Activated CD4-positive, alpha-beta T cell treated with anti-CD3 and anti-CD28 coated beads, Interleukin-2, amount 50 U/mL, for 1 hour (primary cell): ENCODE measurements around the gene DLD.
"Not testable (repeated sequence)": the region's sequence is repeated elsewhere in the genome, so short reads cannot be mapped to it uniquely, and the experiment has no call there.

Source experiments
- DNase-seq: peaks from one replicate; pipeline ENCODE4 v3.0.0-alpha.2; 2020

The DLD gene

DNA sequence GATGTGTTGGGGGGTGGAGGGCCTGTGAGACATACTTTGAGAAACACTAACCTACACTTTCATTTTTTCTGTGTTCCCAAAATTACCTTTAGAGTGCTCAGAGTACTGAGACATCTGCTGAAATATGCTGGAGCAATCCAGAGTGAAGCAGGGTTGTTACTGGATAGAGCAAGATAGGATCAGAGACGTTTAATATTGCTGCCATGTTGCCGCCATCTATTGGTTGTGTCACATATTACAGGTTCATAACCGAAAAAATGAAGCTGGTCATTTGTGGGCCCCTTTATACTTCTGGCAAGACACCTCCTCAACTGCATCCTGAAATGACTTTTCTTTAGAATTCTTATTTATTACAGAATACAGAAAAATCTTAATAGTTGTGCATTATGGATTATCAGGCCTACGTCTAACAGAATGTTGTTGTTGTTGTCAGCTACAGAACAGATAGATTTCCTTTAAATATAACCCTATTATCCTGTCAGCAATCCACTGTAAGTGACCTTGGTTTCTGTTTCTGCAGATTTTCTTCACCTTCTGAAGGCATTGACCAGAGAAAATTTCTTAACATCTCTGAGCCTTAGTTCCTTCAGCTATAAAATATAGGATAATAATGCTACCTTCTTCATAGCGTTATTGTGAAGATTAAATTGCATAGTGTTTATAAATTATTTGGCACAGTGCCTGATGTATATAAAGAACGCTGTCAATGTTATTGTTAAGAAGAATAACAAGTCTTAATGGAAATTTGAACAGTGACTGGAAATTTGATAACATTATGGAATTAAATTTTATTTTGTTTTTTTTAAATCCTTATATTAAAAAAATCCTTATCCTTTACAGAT is 16.2 kb upstream of the DLD start:
- peak; percentile 20 for DNase-seq

DNA sequence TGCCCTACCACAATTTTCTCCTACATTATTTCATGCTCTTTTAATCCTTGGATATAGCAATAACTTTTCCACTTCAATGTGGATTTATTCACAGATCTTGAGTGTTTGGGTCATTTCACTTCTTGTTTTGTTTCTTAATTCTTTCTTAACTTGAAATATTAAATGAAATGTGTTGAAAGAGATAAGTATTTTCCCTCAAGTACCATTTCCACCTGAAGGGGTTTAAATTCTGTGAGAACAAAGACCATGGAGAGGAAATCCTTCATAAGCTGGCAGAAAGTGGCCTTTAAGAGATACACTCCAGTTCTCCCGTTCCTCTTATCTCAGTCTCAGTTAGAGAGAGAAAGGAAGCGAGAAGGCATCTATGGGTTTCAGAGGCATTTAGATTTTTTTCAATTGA is 14.1 kb upstream of the DLD start:
- DNase-seq = no peak

DNA sequence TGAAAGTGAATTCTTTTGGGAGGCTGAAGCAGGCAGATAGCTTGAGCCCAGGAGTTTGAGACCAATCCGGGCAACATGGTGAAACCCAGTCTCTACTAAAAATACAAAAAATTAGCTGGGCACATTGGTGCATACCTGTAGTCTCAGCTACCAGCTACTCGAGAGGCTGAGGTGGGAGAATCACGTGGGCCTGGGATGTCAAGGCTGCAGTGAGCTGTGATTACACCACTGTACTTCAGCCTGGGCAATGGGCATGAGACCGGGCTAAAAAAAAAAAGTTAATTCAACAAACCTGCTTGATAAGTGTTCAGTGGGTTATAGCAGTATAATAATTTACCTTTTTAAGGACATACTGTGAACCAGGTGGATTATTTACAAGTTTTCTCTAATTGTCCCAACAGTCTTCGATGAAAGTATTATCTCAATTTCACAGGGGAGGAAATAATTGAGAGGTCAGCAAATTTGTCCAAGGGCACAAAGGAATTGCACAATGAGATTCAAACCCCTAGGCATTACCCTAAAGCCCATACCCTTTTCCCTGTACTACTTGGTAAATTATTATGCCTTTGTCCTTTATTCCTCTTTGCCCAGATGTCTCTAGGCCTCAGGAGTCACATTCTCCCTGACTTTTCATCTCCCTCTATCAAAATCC is 13.1 kb upstream of the DLD start:
- no peak for DNase-seq

DNA sequence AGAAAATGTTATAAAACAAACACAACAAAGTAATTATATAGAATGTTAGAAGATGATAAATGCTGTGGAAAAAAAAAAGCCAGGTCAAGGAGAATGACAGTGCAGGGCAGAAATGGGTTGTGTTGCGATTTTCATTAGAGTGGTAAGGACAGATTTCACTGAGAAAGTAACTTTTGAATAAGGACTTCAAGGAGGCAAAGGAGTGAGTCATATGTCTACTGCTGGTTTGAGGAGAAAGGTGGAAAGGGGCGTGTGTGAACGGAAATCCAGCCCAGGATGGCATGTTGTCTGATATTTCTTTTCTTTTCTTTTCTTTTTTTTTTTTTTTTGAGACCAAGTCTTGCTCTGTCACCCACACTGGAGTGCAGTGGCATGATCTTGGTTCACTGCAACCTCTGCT is 12.3 kb upstream of the DLD start:
- no peak for DNase-seq

DNA sequence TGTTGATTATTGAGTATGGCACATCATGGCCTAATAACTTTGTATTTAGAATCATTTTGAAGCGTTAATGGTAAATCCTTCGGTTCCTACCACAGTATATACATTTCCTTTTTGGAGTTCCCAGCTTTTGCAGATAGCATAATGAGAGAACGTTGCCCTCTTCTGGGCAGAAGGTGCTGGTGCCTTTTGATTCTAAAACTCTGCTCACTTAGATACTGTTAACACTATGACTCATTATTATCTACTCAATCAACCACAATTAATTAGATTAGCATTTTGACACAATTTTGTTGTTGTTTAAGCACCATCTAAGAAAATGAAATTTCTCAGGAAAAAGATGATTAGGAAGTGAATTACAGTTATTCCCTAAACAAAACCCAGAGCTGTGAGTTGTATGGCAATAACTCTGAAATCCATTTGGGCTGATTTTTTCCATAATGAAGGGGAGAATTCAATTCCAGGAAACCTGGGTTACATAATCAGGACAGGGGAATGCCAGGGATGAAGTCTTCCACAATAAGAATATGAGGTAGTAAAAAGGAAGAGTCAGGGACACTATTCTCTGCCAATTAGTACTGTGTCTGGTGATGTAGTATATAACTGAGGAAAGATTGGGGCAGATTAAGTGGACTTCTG is 11.5 kb upstream of the DLD start:
- peak; percentile 18 for DNase-seq

DNA sequence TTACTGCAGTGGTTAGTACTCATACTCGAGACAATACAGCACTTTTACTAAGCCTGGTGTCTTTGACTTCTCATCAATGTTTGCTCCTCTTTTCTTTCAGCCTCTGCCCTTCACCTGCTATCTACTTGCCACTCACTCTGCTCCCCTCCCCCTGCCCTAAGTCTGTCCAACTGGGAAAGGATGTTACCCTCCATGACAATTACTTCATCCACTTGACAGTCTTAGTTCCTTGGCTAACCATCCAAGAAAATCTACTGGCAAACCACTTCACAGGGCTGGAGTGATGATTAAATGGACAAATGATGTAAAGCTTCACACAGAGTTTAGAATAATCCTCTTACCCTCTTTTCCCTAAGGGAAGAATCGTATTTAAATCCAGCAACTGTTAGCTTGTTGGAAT is 8.2 kb upstream of the DLD start:
- no peak for DNase-seq

DNA sequence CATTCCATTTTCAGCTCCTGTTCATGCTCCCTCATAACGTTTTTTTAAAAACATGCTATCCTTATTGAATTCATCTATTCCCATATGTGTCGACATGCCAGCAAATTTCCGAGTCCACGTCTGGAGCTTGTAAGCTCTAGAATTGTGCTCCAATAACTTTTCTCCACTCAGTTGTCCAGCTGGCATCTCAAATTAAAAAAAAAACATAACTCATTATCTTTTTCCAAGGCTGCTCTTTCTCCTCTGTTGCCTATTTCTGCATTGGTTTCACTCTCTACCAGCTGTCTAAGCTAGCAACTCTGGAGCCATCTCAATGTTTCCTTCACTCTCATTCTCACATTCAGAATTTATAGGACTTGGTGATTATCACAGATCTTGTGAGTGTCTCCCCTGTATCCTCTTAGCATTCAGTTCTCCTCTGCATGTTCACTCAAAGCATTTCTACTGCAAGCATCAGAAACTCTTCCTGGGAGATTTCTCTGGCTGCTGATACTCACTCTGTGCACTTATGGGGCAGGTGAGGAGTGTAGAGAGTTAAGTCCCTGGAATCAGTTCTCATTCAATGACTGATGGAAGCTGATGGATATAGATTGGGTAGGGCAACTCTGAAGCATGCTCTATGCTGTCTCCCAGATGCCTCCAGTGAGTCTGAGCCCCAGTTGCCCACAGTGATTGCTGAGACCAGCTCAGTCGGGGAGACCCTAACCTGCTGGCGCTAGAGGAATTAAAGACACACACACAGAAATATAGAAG is 6.7 kb upstream of the DLD start:
- no peak for DNase-seq

DNA sequence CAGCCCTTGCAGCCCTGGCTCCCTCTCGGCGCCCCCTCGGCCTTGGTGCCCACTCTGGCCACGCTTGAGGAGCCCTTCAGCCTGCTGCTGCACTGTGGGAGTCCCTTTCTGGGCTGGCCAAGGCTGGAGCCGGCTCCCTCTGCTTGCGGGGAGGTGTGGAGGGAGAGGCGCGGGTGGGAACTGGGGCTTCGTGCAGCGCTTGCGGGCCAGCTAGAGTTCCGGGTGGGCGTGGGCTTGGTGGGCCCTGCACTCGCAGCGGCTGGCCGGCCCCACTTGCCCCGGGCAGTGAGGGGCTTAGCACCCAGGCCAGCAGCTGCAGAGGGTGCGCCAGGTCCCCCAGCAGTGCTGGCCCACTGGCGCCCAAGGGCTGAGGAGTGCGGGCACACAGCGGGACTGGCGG is 3.2 kb upstream of the DLD start:
- DNase-seq = not testable (repeated sequence)

DNA sequence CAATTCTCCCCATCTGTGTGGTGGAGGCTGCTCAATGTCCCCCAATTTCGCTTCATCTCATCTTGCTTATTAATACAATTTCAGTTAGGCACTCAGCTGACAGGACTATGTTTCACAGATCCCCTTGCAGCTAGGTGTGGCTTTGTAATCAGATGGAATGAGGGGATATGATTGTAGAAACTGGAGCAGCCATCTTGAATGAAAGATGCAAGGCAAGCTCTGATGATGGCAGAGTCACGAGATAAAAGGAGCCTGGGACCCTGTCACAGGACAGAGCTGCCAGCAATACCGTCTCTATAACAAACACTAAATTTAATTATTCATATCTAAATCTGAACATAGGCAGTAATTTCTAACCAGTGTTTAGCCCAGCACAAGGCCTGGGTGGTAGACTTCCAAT is 991 bp upstream of the DLD start:
- no peak for DNase-seq

DNA sequence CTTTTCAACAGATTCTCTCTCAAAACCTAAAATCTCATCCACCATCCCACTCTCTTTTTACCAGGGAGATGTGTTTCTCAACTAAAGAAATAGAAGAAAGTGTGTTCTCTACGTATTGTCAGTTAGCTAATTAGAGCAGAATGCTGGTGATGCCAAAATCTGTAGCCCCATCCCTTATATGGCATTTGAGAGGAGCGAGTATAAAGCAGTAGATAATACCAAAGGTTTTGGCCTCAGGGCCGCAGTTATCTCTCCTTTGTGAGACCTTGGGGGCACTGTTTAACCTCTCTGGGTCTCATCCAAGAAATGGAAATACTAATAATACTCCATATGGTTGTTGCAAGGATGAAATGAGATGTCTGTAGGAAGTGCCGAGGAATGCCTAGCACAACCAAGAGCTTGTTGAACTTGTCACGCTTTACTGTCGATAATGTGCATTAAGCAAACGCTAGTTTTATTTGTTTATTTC is 456 bp upstream of the DLD start:
- no peak for DNase-seq

DNA sequence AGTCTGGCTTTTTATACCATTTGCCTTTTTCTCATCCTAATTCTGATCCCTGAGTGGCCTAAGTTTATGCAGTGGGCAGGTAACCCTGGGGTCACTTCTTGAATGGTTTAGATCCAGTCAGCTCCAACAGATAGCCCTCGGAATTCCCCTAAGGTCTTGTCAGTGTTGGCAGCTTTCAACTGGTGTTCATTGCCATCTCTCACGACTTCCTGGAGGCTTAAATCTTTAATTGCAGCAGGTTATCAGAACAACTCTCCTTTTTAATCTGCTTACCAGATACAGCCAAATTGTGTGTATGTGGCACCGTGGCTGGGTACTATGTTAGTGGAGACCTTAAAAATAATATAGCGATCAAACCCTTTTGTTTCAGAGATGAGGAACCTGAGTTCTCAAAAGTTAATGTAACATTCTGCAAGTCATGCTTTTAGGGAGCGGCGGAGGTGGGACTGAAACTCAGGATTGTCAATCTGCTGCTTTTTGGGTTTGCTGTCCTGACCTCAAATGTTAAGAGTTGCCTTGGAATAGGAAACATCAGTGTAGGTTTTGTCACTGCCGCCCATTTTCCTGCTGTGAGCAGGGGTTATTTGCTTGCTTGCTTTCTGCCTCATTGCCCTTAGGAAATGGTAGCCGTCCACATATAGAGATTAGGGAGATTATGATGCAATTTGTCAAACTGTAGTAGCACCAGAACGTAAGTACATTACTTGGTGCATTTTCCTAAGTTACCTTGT is 818 bp downstream of the DLD start:
- no peak for DNase-seq

DNA sequence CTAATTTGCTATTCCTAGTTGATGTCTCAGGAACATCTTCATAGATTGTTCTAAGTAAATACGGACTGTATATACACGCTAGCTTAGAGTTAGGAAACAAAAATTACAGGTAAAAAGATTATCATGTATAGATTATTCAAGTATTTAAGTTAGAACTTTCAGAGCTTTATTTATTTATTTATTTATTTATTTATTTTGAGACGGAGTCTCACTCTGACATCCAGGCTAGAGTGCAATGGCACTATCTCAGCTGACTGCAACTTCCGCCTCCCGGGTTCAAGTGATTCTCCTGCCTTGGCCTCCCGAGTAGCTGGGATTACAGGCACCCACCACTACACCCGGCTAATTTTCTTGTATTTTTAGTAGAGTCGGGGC is 1.4 kb downstream of the DLD start:
- DNase-seq = not testable (repeated sequence)

DNA sequence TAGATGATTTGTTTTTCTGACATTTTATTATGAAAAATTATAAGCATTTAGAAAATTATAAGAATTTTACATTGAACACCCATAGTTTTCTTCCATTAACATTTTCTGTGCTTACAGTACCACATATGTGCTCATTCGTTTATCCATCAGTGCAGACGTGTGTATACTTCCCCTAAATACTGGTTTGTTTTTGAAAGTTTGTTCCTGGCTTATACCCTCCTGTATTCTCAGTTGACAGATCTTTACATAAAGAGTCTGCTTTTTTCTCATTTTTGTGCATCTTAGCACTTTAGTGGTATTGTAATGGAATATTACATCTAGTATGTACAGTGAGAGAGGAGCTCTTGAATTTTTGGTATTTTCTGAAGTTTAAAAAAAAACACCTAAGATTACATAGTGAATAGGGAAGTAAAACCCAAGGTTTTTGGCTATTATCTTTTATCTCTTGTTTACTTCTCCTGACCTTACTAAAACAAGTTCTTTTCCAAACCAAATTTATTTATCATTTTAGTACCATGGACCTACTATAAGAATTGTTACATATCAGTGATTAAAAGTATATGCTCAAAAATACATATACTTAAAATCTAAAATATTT is 8.1 kb downstream of the DLD start:
- no peak for DNase-seq

DNA sequence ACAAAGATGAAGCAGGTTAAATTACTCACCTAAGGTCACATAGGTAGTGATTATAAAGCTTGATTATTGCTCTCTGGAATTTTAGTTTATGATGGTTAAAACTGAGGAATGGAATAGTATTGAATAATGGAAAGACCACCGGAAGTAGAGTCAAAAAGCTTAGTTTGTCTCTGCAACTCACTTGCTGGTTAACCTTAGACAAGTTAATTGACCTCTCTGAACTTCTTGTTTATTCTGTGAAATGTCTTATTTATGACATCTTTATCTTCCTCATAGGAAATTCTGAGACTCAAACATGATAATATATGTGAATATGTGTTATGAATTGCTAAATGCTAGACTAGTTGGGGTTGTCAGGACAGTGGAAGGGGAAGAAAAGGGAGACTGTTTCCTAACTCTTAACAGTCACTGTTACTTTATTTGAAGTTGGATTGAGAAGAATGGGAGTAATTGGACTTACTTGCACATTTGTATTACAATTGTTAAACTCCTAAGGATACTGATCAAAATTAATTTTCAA is 9.6 kb downstream of the DLD start:
- no peak for DNase-seq

DNA sequence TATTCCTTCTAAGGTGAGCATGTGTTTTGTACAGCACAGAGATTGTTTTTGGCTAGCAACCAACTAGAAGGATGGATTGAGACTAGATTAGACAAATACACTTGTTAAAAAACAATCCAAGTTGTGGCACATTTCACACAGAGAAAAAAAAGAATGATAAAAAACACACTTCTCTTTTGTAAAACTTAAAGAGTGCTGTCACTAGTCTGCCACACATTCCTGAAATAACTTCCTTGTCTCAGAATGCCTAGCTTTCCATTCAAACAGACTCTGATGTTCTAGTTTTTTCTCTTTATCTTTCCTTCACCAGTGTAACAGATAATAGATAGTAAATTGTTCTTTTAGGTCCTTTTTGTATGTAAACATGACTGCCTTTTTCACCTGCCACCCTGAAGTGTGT is 11.4 kb downstream of the DLD start:
- no peak for DNase-seq

DNA sequence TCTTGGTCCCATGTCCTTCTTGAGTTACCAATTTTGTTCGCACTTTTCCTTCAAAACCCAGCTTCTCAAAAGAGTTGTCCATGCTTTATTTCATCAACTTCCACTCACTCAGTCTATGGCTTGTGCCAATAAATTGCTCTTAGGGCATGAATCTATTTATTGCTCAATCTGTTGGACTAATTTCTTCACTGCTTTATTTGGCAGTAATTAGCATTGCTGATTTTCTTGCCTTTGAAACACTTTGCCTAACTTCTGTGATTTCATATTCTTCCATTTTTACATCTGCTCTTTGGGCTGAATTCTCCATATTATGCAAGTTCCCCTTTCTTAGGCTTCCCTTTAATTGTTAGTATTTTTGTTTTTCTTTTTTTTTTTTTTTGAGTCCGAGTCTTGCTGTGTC is 16.8 kb downstream of the DLD start:
- no peak for DNase-seq

DNA sequence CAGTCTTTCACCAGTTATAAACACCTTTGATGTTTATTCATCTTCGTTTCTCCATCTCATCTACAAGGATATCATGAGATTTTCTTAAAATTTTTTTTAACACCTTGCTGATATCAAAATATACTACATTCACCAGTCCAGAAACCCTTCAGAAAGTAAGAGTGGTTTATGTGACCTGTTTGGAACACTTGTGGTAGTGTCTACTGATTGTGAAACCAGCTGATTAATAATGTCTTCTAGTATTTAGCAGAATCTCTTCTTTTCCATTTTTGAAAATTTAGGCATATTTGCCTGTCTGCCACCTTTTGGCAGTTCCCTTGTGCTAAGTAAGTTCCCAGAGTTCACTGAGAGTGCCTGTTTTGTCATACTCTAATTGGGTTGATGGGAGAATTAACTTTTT is 18.5 kb downstream of the DLD start:
- DNase-seq = no peak

DNA sequence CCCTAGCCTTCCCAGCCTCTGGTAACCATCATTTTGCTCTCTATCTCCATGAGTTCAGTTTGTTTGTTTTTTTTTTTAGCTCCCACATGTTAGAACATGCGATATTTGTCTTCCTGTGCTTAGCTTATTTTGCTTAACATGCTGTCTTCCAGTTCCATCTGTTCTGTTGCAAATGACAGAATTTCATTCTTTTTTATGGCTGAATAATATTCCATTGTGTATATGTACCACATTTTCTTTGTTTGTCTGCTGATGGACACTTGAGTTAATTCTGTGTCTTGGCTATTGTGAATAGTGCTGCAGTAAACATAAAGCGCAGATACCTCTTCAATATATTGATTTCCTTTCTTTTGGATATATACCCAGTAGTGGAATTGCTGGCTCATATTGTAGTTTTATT is 21.0 kb downstream of the DLD start:
- DNase-seq = no peak

DNA sequence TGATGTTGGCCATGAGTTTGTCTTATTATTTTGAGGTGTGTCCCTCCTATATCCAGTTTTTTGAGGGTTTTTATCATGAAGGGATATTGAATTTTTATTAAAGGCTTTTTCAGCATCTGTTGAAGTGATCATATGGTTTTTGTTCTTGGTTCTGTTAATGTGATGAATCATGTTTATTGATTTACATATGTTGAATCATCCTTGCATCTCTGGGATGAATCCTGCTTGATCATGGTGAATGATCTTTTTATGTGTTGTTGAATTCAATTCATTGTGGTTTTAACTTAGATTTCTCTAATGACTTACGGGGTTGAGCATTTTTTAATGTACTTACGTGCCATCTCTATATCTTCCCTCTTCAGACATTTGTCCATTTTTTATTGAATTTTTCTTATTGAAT is 22.9 kb downstream of the DLD start:
- no peak for DNase-seq

DNA sequence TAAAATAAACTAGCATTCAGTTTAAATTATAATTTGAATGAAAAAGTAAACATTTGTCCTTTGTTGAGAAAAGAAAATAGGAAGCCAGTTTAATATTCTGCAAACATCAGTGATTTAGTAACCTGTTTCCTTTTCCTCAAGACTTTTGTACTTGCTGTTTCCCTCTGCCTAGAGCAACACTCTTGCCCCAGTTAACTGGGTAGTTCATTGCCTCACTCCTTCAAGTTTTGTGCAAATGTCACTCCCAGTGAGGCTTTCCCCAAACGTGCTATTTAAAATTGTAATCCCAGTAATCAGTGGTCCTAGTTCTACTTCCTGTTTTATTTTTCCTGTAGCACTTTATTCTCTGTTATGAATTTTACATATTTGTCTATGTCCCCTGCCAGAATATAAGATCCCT is 23.8 kb downstream of the DLD start:
- DNase-seq = no peak

DNA sequence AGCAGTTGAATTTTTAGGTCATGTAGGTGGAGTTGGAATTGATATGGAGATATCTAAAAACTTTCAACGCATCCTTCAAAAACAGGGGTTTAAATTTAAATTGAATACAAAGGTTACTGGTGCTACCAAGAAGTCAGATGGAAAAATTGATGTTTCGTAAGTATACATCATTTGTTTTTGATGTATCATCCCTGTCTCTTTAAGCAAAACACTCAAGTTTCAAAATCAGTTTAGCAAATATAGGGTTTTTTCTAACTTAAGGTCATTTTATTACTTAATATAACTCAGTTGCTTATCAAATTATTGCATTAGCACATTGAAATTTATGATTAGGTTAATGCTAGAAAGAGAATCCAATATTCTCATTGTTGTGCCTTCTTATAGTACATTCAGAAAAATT is 24.6 kb downstream of the DLD start:
- DNase-seq = no peak
